Nephron progenitor cell (in vitro differentiated cells): ENCODE data around the gene CNIH4.

Experiments used
- DNase-seq: peaks from one replicate; pipeline ENCODE4 v3.0.0; 2021
- H3K27ac Mint-ChIP-seq: 2 replicates; pipeline ENCODE4 v1.8.0; 2021; ENCODE audit warnings: mild to moderate bottlenecking, moderate library complexity, mixed read lengths
- H3K27me3 Mint-ChIP-seq: 2 replicates; pipeline ENCODE4 v1.8.0; 2021; ENCODE audit warnings: mild to moderate bottlenecking, low read depth, mixed read lengths; ENCODE audit not compliant: poor library complexity
- H3K36me3 Mint-ChIP-seq: 2 replicates; pipeline ENCODE4 v1.8.0; 2021; ENCODE audit warnings: low read depth, mixed read lengths
- H3K4me1 Mint-ChIP-seq: 2 replicates; pipeline ENCODE4 v1.8.0; 2021; ENCODE audit warnings: mixed read lengths
- H3K4me3 Mint-ChIP-seq: 2 replicates; pipeline ENCODE4 v1.8.0; 2021; ENCODE audit warnings: mild to moderate bottlenecking, moderate library complexity, mixed read lengths
- H3K9me3 Mint-ChIP-seq: 2 replicates; pipeline ENCODE4 v1.8.0; 2021; ENCODE audit warnings: mild to moderate bottlenecking, moderate library complexity, mixed read lengths
- CTCF ChIP-seq: fragments of 200-600 bp; sonication (generic); IDR thresholded peaks from 2 replicates; pipeline ENCODE4 v1.5.0; 2021; ENCODE audit warnings: antibody characterized with exemption

Gene CNIH4

GRCh38 chr1:224358237-224358636, 1.6 kb downstream of the CNIH4 start:
- H3K36me3 Mint-ChIP-seq, result peaks cover 37% of the 10 kb centered on the region
- DNase-seq, result no peak
- H3K27me3 Mint-ChIP-seq, result no peaks in the 10 kb centered on the region
- peaks cover 18% of the 10 kb centered on the region for H3K9me3 Mint-ChIP-seq
- peak overlapping the region; percentile 90 for H3K4me3 Mint-ChIP-seq
- H3K27ac Mint-ChIP-seq, result no peak overlapping the region
- no peak for TF ChIP-seq CTCF
- H3K4me1 Mint-ChIP-seq, result peaks cover 21% of the 10 kb centered on the region

DNA sequence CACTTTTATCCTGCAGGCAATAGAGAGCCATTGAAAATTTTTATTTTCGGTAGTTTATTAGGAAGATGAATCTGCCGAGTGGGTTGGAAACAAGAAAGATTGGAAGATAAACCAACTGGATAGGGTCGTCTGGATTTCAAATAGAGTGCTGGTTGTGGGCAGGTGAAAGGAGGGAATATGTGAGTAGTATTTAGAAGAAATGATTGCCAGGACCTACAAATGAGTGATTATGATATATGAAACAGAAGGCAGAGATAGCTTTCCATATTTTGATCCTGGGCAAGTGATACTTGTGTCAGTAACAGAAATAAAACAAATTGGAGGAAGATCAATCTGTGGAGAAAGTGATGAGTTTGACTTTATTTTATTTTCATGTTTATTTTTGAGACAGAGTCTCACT, 2.5 kb downstream of the CNIH4 start:
- Mint-ChIP-seq H3K4me3 (peak overlapping the region; percentile 90), H3K9me3 (peaks cover 18% of the 10 kb centered on the region), H3K27ac (no peak overlapping the region), H3K36me3 (peaks cover 47% of the 10 kb centered on the region), H3K4me1 (peaks cover 21% of the 10 kb centered on the region), H3K27me3 (no peaks in the 10 kb centered on the region)
- no peak for DNase-seq
- no peak for TF ChIP-seq CTCF

DNA sequence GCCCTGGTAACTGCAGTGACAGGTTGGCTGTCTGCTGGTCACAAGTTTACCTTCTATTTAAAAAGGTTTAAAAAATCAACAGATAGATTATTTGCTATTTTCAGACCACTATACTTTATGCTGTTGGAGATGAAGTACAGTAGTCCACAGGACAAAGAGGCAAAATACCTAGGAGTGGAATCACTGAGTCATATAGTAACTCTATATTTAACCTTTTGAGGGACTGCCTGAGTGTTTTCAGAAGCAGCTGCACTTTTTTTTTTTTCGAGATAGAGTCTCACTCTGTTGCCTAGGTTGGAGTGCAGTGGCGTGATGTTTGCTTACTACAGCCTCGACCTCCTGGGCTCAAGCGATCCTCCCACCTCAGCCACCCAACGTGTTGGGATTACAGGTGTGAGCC, 11.7 kb downstream of the CNIH4 start:
- Mint-ChIP-seq H3K4me1 (no peaks in the 10 kb centered on the region), H3K9me3 (peaks cover 3% of the 10 kb centered on the region), H3K27me3 (no peaks in the 10 kb centered on the region), H3K4me3 (no peak overlapping the region), H3K36me3 (peaks cover 83% of the 10 kb centered on the region), H3K27ac (no peak overlapping the region)
- no peak for DNase-seq
- no peak for TF ChIP-seq CTCF

DNA sequence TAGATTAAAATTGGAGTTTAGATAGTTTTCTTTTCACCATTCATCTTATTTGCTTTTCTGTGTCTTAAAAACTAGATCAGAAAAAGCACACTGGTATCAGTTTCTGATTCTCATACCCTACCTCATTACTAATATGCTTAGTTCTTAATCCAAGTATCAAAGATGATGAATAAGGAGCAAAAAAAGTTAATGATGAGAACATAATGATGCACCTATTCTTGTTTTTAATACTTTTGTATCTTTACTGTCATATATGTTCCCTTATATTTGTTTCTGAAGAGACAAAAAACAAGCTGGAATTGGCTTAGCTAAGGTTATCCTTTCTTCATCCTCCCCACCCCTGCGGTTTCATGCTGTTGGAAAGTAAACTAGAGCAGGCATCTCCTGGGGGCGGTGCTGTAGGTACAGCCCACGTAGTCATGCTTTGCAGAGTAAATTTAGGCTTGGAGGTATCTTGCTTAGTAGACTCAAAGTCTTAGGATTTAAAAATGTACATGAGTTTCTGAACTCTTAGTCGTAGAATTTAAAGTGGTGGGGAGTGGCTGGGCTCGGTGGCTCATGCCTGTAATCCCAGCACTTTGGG, 16.4 kb downstream of the CNIH4 start:
- no peak for DNase-seq
- no peak for TF ChIP-seq CTCF
- Mint-ChIP-seq H3K27ac (no peak overlapping the region), H3K27me3 (no peaks in the 10 kb centered on the region), H3K4me3 (no peak overlapping the region), H3K9me3 (no peaks in the 10 kb centered on the region), H3K4me1 (no peaks in the 10 kb centered on the region), H3K36me3 (peaks cover 91% of the 10 kb centered on the region)

- H3K36me3 Mint-ChIP-seq, result peaks cover 92% of the 10 kb centered on the region
These were observed 18.4 kb downstream of the CNIH4 start for GRCh38 chr1:224375059-224375458.

More at GRCh38 chr1:224375059-224375458, 18.4 kb downstream of the CNIH4 start:
- H3K9me3 Mint-ChIP-seq, result no peaks in the 10 kb centered on the region
- no peak for TF ChIP-seq CTCF
- DNase-seq, result no peak
- no peaks in the 10 kb centered on the region for H3K27me3 Mint-ChIP-seq
- peak overlapping the region; percentile 57 for H3K27ac Mint-ChIP-seq
- no peaks in the 10 kb centered on the region for H3K4me1 Mint-ChIP-seq
- no peak overlapping the region for H3K4me3 Mint-ChIP-seq
